ENCODE measurements around the gene CDK5R2.
A peak's percentile ranks its signal among the peaks of the same experiment; 100 is the strongest.

GRCh38 chr2:218982586-218983262 is 23.3 kb downstream of the CDK5R2 start:
- TF ChIP-seq CTCF (IDR thresholded peaks at IDR 0.05) (no peak), EZH2 (IDR thresholded peaks at IDR 0.05) (peak; percentile 81), EZH2phosphoT487 (IDR thresholded peaks at IDR 0.05) (peak; percentile 66)

All from neural progenitor cell (in vitro differentiated cells).